Naive thymus-derived CD8-positive, alpha-beta T cell (primary cell): ENCODE data around the gene COPS3. TPM values are rescaled to one million over a fixed set of nuclear protein-coding genes. Genes with fewer than 3 reads are reported as not detected.
"Not testable (repeated sequence)": the region's sequence is repeated elsewhere in the genome, so short reads cannot be mapped to it uniquely, and the experiment has no call there.

ENCODE experiments used
- ATAC-seq, 2 donors: fragments of 150-1000 bp; cut with Tn5 transposase in 1 of 2; sonication (Bioruptor Pico), chemical (Tn5 transposase) in 1 of 2; 1 replicate in 1 of 2; 2 replicates in 1 of 2; pipeline ENCODE4 v1.10.0; 2021; ENCODE audit warnings: mild to moderate bottlenecking in 2 of 2, moderate library complexity in 2 of 2
- POLR2A ChIA-PET: fragments of 350-600 bp; sonication (Branson Sonifier 250); formaldehyde crosslinking; loops from one replicate; lab custom pipeline; 2021; ENCODE audit warnings: antibody characterized with exemption; lab: Charles Lee
- DNase-seq, 10 donors: peaks; one replicate each; pipeline versions ENCODE4 v3.0.0 to v3.0.0-alpha.2; 2020 to 2022
- H3K27ac Mint-ChIP-seq, 10 donors: one replicate each; pipeline ENCODE4 v1.8.0; 2020 to 2022; ENCODE audit warnings: mild to moderate bottlenecking in 10 of 10, mixed read lengths in 10 of 10, moderate library complexity in 4 of 10, inconsistent platforms in 1 of 10
- H3K27me3 Mint-ChIP-seq, 5 donors: one replicate each; pipeline ENCODE4 v1.8.0; 2021 to 2022; ENCODE audit warnings: mixed read lengths in 5 of 5
- H3K36me3 Mint-ChIP-seq, 3 donors: one replicate each; pipeline ENCODE4 v1.8.0; 2020 to 2022; ENCODE audit warnings: mixed read lengths in 3 of 3, mild to moderate bottlenecking in 2 of 3, inconsistent platforms in 1 of 3
- H3K4me1 Mint-ChIP-seq, 4 donors: one replicate each; pipeline ENCODE4 v1.8.0; 2021 to 2022; ENCODE audit warnings: mixed read lengths in 4 of 4
- H3K4me3 Mint-ChIP-seq, 10 donors: one replicate each; pipeline ENCODE4 v1.8.0; 2020 to 2022; ENCODE audit warnings: mild to moderate bottlenecking in 10 of 10, mixed read lengths in 10 of 10, moderate library complexity in 6 of 10, inconsistent platforms in 1 of 10
- H3K9me3 Mint-ChIP-seq, 9 donors: one replicate each; pipeline ENCODE4 v1.8.0; 2020 to 2022; ENCODE audit warnings: mixed read lengths in 9 of 9, mild to moderate bottlenecking in 3 of 9, inconsistent platforms in 1 of 9, moderate library complexity in 1 of 9
- polyA plus RNA-seq, 3 donors: library from polyadenylated mRNA; unstranded; fragments of 300-500 nt; fragmentation: Illumina TruSeq; gene quantifications; one replicate each; pipeline ENCODE4 v1.2.3, GENCODE V29; 2021
- total RNA-seq, 8 experiments: library from RNA in 2 of 8; stranded (reverse) in 2 of 8; gene quantifications; one replicate each; pipeline ENCODE4 v1.2.3 and lab custom pipeline; 2021 to 2026

COPS3 gene
- total and polyA plus RNA-seq, 5 experiments from 2014 or later = 46.5 to 98.0 (median 76.6) TPM

GRCh38 chr17:17297217-17297616 is 16.2 kb upstream of the COPS3 start:
- no peaks in the 10 kb centered on the region for H3K27me3 Mint-ChIP-seq
- POLR2A ChIA-PET = no interaction called here
- H3K9me3 Mint-ChIP-seq = no peaks in the 10 kb centered on the region
- H3K4me3 Mint-ChIP-seq = no peak overlapping the region
- no peaks in the 10 kb centered on the region for H3K36me3 Mint-ChIP-seq
- no peak for DNase-seq
- peaks cover 0 to 9% (median 2%) of the 10 kb centered on the region in 4 donors for H3K4me1 Mint-ChIP-seq
- ATAC-seq = no peak
- no peak overlapping the region for H3K27ac Mint-ChIP-seq

DNA sequence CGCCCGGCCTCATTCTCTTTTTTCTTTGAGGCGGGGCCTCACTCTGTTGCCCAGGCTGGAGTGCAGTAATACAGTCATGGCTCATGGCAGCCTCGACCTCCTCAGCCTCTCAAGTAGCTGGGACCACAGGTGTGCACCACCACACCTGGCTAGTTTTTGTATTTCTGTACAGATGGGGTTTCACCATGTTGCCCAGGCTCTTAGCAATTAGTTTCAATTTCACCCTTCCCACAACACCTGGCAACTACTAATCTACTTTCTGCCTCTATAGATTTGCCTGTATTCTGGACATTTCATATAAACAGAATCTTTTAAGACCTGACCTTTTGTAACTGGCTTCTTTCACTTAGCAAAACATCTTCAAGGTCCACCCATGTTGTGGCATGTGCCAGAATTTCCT is 14.1 kb upstream of the COPS3 start:
- Mint-ChIP-seq H3K4me3 (no peak overlapping the region), H3K9me3 (no peaks in the 10 kb centered on the region), H3K27me3 (no peaks in the 10 kb centered on the region), H3K36me3 (no peaks in the 10 kb centered on the region), H3K4me1 (peaks cover 0 to under 1% (median under 1%) of the 10 kb centered on the region in 4 donors), H3K27ac (no peak overlapping the region)
- DNase-seq (no peak), ATAC-seq (no peak)
- POLR2A ChIA-PET = no interaction called here

GRCh38 chr17:17289701-17290100 is 8.7 kb upstream of the COPS3 start:
- Mint-ChIP-seq H3K4me3 (no peak overlapping the region), H3K36me3 (no peaks in the 10 kb centered on the region)
- ATAC-seq = no peak

GRCh38 chr17:17289086-17289485 is 8.0 kb upstream of the COPS3 start:
- no peaks in the 10 kb centered on the region for H3K9me3 Mint-ChIP-seq
- no peak overlapping the region for H3K27ac Mint-ChIP-seq
- H3K4me3 Mint-ChIP-seq = no peak overlapping the region
- no peaks in the 10 kb centered on the region for H3K36me3 Mint-ChIP-seq
- ATAC-seq (no peak), DNase-seq (no peak)
- no peaks in the 10 kb centered on the region for H3K4me1 Mint-ChIP-seq
- H3K27me3 Mint-ChIP-seq = no peaks in the 10 kb centered on the region
- POLR2A ChIA-PET = no interaction called here

More at GRCh38 chr17:17289701-17290100, 8.7 kb upstream of the COPS3 start:
- no peak for DNase-seq
- POLR2A ChIA-PET = interaction anchor here (1.0 kb wide), 1 partner anchor 9 kb away, joined by 3 read pairs; the partner anchor contains the start of gene COPS3
- Mint-ChIP-seq H3K9me3 (no peaks in the 10 kb centered on the region), H3K27me3 (no peaks in the 10 kb centered on the region), H3K4me1 (no peaks in the 10 kb centered on the region), H3K27ac (no peak overlapping the region)

DNA sequence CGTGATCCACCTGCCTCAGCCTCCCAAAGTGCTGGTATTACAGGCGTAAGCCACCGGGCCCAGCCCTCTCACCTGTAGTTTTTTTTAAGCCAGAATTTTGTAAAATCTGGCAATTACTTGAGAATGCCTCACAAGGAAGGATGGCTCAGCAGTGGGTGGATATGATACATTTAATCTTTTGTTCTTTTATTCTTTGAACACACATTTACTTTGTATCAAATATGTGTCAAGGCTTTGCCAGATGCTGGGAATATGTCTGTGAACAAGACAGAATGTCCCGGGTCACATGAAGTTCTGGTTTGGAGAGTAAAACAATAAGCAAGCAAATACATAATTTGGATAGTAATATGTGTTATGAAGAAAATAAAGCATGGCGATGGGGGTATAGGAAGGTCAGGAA is 4.9 kb upstream of the COPS3 start:
- peaks cover 7 to 14% (median 10%) of the 10 kb centered on the region in 4 donors for H3K4me1 Mint-ChIP-seq
- no peaks in the 10 kb centered on the region for H3K27me3 Mint-ChIP-seq
- H3K9me3 Mint-ChIP-seq = no peaks in the 10 kb centered on the region
- DNase-seq (no peak), ATAC-seq (no peak)
- H3K27ac Mint-ChIP-seq = no peak overlapping the region
- H3K36me3 Mint-ChIP-seq = no peaks in the 10 kb centered on the region
- no peak overlapping the region for H3K4me3 Mint-ChIP-seq
- POLR2A ChIA-PET = interaction anchor here (0.7 kb wide), 1 partner anchor 99 kb away, joined by 3 read pairs; no protein-coding TSS in a partner anchor

DNA sequence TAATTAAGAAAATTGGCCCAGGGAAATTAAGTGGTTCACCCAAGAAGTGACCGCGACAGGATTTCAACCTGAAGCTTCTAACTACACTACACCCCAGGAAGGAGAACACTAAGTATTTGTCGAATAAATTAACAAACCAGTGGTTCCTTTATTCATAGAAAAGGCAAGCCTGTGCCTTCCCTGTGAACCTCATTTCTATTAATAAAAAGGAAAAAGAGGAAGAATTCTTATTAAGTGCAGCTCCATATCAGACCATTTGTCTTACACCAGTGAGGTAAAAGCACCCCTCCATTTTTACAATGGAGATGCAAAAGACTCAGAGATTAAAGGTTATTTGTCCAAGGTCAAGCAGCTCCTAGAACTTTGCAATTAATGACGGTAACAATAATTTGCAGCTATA is 1.7 kb downstream of the COPS3 start:
- POLR2A ChIA-PET = interaction anchor here (0.7 to 2.8 kb wide), 3 partner anchors 25 to 120 kb away, joined by 3 to 11 read pairs (median 3); no protein-coding TSS in a partner anchor
- ATAC-seq (no peak), DNase-seq (no peak)
- Mint-ChIP-seq H3K36me3 (peaks cover 0 to 30% (median 2%) of the 10 kb centered on the region in 3 donors), H3K4me3 (peak overlapping the region; percentile 87 to 98 (median 92)), H3K27me3 (no peaks in the 10 kb centered on the region), H3K27ac (peak overlapping the region in 7 of 10 donors; percentile 27 to 68 (median 65)), H3K4me1 (peaks cover 16 to 54% (median 45%) of the 10 kb centered on the region in 4 donors), H3K9me3 (no peaks in the 10 kb centered on the region)

- Mint-ChIP-seq H3K4me1 (peaks cover 18 to 56% (median 45%) of the 10 kb centered on the region in 4 donors), H3K36me3 (peaks cover 0 to 49% (median 2%) of the 10 kb centered on the region in 3 donors), H3K27ac (peak overlapping the region in 8 of 10 donors; percentile 11 to 89 (median 36))
- DNase-seq, ATAC-seq, H3K27me3 Mint-ChIP-seq, H3K4me3 Mint-ChIP-seq, POLR2A ChIA-PET, H3K9me3 Mint-ChIP-seq: not testable (repeated sequence)
Measured at GRCh38 chr17:17277431-17277830, 3.6 kb downstream of the COPS3 start.

DNA sequence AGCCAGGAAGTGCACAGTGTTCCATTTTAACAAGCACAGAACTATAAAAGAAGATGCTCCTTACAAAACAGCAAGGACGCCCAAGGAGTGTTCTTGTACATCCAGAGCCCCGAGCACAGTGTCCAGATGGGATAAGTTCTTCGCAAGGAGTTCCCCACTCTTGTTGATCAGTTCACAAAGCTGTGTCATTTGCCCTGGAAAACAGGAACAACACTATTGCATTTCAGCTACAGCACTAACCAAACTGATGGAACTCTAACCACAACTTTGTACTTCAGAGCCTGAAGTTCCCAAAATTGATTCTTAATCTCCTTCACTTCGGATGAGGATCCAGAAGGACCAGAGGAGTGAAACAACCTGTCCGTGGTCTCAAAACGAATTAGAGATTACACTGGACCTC is 5.1 kb downstream of the COPS3 start:
- POLR2A ChIA-PET = no interaction called here
- H3K27me3 Mint-ChIP-seq = no peaks in the 10 kb centered on the region
- peak overlapping the region in 1 of 10 donors; percentile 56 for H3K27ac Mint-ChIP-seq
- H3K4me1 Mint-ChIP-seq = peaks cover 11 to 46% (median 33%) of the 10 kb centered on the region in 4 donors
- peaks cover 0 to 62% (median 2%) of the 10 kb centered on the region in 3 donors for H3K36me3 Mint-ChIP-seq
- DNase-seq (no peak), ATAC-seq (no peak)
- no peaks in the 10 kb centered on the region for H3K9me3 Mint-ChIP-seq
- no peak overlapping the region for H3K4me3 Mint-ChIP-seq

GRCh38 chr17:17269926-17270773 is 10.9 kb downstream of the COPS3 start:
- Mint-ChIP-seq H3K27ac (peak overlapping the region in 2 of 10 donors; percentile 5 to 61), H3K9me3 (no peaks in the 10 kb centered on the region), H3K27me3 (no peaks in the 10 kb centered on the region), H3K4me3 (no peak overlapping the region), H3K36me3 (peaks cover 0 to 94% (median 16%) of the 10 kb centered on the region in 3 donors), H3K4me1 (peaks cover 0 to 7% (median 4%) of the 10 kb centered on the region in 4 donors)
- DNase-seq = peak in 2 of 10 donors; percentile 20 to 21
- no peak for ATAC-seq
- POLR2A ChIA-PET = no interaction called here

DNA sequence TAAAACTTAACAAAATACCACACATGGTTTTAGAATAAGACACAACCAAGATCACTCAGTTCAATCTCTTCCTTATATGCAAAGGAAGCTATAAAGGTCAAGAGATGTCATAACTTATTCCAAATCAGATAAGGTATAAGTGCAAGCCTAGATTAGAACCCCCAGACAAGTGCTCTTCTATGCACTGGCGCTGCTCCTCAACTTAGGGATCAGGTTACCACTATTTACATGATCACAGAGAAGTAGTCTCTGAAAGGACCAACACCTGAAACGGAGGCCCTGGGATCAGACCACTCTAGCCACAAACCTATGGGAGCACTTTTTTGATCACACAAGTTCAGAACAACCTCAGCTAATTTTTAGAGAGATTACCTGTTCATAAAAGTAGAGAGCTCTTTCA is 16.6 kb downstream of the COPS3 start:
- Mint-ChIP-seq H3K27ac (no peak overlapping the region), H3K36me3 (peaks cover 0 to 89% (median 22%) of the 10 kb centered on the region in 3 donors), H3K4me1 (peaks cover 0 to 2% (median 0%) of the 10 kb centered on the region in 4 donors), H3K4me3 (no peak overlapping the region), H3K27me3 (no peaks in the 10 kb centered on the region), H3K9me3 (no peaks in the 10 kb centered on the region)
- DNase-seq (no peak), ATAC-seq (no peak)
- POLR2A ChIA-PET = no interaction called here

- ATAC-seq = no peak
- DNase-seq = no peak
- Mint-ChIP-seq H3K4me3 (no peak overlapping the region), H3K36me3 (peaks cover 0 to 89% (median 20%) of the 10 kb centered on the region in 3 donors), H3K4me1 (peaks cover 0 to 1% (median 0%) of the 10 kb centered on the region in 4 donors), H3K9me3 (no peaks in the 10 kb centered on the region), H3K27me3 (no peaks in the 10 kb centered on the region), H3K27ac (peak overlapping the region in 1 of 10 donors; percentile 47)
- POLR2A ChIA-PET = interaction anchor here (1.4 kb wide), 1 partner anchor 21 kb away, joined by 4 read pairs; no protein-coding TSS in a partner anchor
Measured at GRCh38 chr17:17258998-17259397, 22.0 kb downstream of the COPS3 start.

- Mint-ChIP-seq H3K27ac (peak overlapping the region in 2 of 10 donors; percentile 22 to 40), H3K4me1 (peaks cover 0 to 6% (median 4%) of the 10 kb centered on the region in 4 donors), H3K9me3 (no peaks in the 10 kb centered on the region), H3K27me3 (no peaks in the 10 kb centered on the region), H3K4me3 (no peak overlapping the region), H3K36me3 (peaks cover 0 to 90% (median 23%) of the 10 kb centered on the region in 3 donors)
- no peak for ATAC-seq
- POLR2A ChIA-PET = no interaction called here
- DNase-seq = no peak
Measured at GRCh38 chr17:17258011-17258410, 23.0 kb downstream of the COPS3 start.

DNA sequence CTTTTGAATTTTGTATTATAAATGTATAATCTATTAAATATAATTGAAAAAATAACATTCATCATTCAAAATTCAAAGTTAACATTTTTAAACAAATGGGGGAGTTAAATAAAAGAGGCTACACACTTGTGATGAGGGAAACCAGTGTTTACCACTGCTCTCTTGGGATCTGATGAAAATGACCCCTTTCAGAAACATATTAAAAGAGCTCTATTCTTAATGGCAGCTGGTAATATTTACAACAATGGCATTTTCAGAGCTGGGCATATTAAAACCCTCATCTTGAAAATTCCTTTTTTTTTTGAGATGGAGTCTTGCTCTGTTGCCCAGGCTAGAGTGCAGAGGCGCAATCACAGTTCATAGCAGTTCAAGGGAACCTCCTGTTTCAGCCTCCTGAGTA is 24.7 kb downstream of the COPS3 start:
- no peaks in the 10 kb centered on the region for H3K27me3 Mint-ChIP-seq
- no peak overlapping the region for H3K4me3 Mint-ChIP-seq
- H3K36me3 Mint-ChIP-seq = peaks cover 0 to 91% (median 23%) of the 10 kb centered on the region in 3 donors
- H3K27ac Mint-ChIP-seq = peak overlapping the region in 2 of 10 donors; percentile 40 to 56
- peaks cover 0 to 6% (median 4%) of the 10 kb centered on the region in 4 donors for H3K4me1 Mint-ChIP-seq
- H3K9me3 Mint-ChIP-seq = no peaks in the 10 kb centered on the region
- POLR2A ChIA-PET = no interaction called here
- ATAC-seq (no peak), DNase-seq (no peak)
